HepG2 (cell line): Measurements from ENCODE around the gene SLC35F3. TPM values are rescaled to one million over a fixed set of nuclear protein-coding genes. Genes with fewer than 3 reads are reported as not detected.

Experiments used
- ATAC-seq: fragments of 200-7000 bp; cut with Tn5 transposase; 3 replicates; pipeline ENCODE4 v1.9.1; 2020; ENCODE audit warnings: mild to moderate bottlenecking, moderate library complexity
- BruUV-seq: library from RNA; stranded (reverse); fragments of 400-500 nt; replicated peaks from 2 replicates; lab custom pipeline; 2021; lab: Mats Ljungman, UMichigan
- CTCF ChIA-PET: fragments of 300-600 bp; formaldehyde crosslinking; extraction: SDS; loops from one replicate; lab custom pipeline; 2021; ENCODE audit warnings: low total read pairs, inconsistent platforms, low intra/inter-chr PET ratio; lab: Yijun Ruan, JAX
- POLR2A ChIA-PET: fragments of 350-600 bp; sonication (Branson Sonifier 250); formaldehyde crosslinking; loops from one replicate; lab custom pipeline; 2020; ENCODE audit warnings: antibody characterized with exemption, inconsistent platforms; lab: Yijun Ruan, JAX
- DNase-seq: peaks from one replicate; pipeline ENCODE4 v3.0.0-alpha.2; 2015; ENCODE audit warnings: low spot score
- FAIRE-seq: peaks from 3 replicates; lab custom pipeline; 2011; peaks lifted over from hg19 to GRCh38; lab: Jason Lieb, UNC
- H2AFZ ChIP-seq: one replicate; pipeline ENCODE4 v1.6.1; 2011; ENCODE audit warnings: low read length, inconsistent platforms
- H3K27ac ChIP-seq: fragments of 300-600 bp; 3 replicates; pipeline ENCODE4 v1.8.0; 2011; ENCODE audit warnings: mixed run types, mild to moderate bottlenecking, mixed read lengths, low read length, inconsistent platforms; ENCODE audit not compliant: insufficient read depth; ENCODE audit errors: extremely low read length
- H3K27me3 ChIP-seq, 2 experiments: fragments of 200-600 bp in 1 of 2; 2 replicates in 1 of 2; 3 replicates in 1 of 2; pipeline versions ENCODE4 v1.6.0 to v1.8.0; 2011; ENCODE audit warnings: low read length in 2 of 2, mild to moderate bottlenecking in 2 of 2, moderate library complexity in 2 of 2, inconsistent platforms in 1 of 2; ENCODE audit not compliant: insufficient read depth in 2 of 2, control insufficient read depth in 1 of 2
- H3K36me3 ChIP-seq, 2 experiments: fragments of 200-600 bp in 1 of 2; replicated peaks in 1 of 2; 2 replicates in 1 of 2; 3 replicates in 1 of 2; pipeline versions ENCODE4 v1.5.1 to v1.8.0; 2011; ENCODE audit warnings: low read length in 2 of 2, inconsistent platforms in 1 of 2; ENCODE audit not compliant: insufficient read depth in 2 of 2, control insufficient read depth in 1 of 2
- H3K4me1 ChIP-seq: 2 replicates; pipeline ENCODE4 v1.5.1; 2012; ENCODE audit warnings: low read length, inconsistent platforms; ENCODE audit not compliant: insufficient read depth
- H3K4me2 ChIP-seq: 2 replicates; pipeline ENCODE4 v1.6.0; 2011; ENCODE audit warnings: low read depth, low read length, inconsistent platforms
- H3K4me3 ChIP-seq, 3 experiments: fragments of 200-600 bp in 1 of 3; sonication (generic), shearing (Covaris generic) in 1 of 3; replicated peaks in 1 of 3; 2 replicates each; pipeline ENCODE4 v1.5.1; 2011 to 2016; ENCODE audit warnings: low read length in 3 of 3, inconsistent platforms in 2 of 3, low read depth in 2 of 3, mild to moderate bottlenecking in 2 of 3, control low read depth in 1 of 3, mixed read lengths in 1 of 3; ENCODE audit not compliant: insufficient read depth in 1 of 3
- H3K79me2 ChIP-seq: one replicate; pipeline ENCODE4 v1.6.1; 2011; ENCODE audit warnings: low read length, inconsistent platforms; ENCODE audit not compliant: insufficient read depth
- H3K9ac ChIP-seq: 2 replicates; pipeline ENCODE4 v1.6.0; 2011; ENCODE audit warnings: mild to moderate bottlenecking, low read depth, low read length, inconsistent platforms; ENCODE audit not compliant: insufficient read depth
- H3K9me3 ChIP-seq: 2 replicates; pipeline ENCODE4 v1.5.1; 2012; ENCODE audit warnings: mild to moderate bottlenecking, low read length
- H4K20me1 ChIP-seq: 2 replicates; pipeline ENCODE4 v1.6.0; 2011; ENCODE audit warnings: inconsistent platforms, mild to moderate bottlenecking, low read length, moderate library complexity; ENCODE audit not compliant: insufficient read depth
- AGO2 ChIP-seq: fragments of 200-400 bp; formaldehyde crosslinking; optimal IDR thresholded peaks from 2 replicates; pipeline ENCODE3; 2017; ENCODE audit warnings: mild to moderate bottlenecking, low read depth, low read length, moderate library complexity
- POLR2AphosphoS5 ChIP-seq: IDR thresholded peaks from 2 replicates; pipeline ENCODE4 v1.6.1; 2012; ENCODE audit warnings: low read depth, low read length
- RFX5 ChIP-seq: IDR thresholded peaks from 2 replicates; pipeline ENCODE4 v1.6.1; 2011; ENCODE audit warnings: low read depth, low read length, improper control_type of control experiment
- RFXAP ChIP-seq: sonication (generic); formaldehyde crosslinking; IDR thresholded peaks from 2 replicates; pipeline ENCODE4 v1.4.0; 2020; ENCODE audit warnings: missing genetic modification reagents, borderline replicate concordance
- TEAD2 ChIP-seq: sonication (generic); formaldehyde crosslinking; IDR thresholded peaks from 2 replicates; pipeline ENCODE4 v1.9.0; 2021; ENCODE audit warnings: missing genetic modification reagents
- ZNF143 ChIP-seq: sonication (generic); formaldehyde crosslinking; IDR thresholded peaks from 2 replicates; pipeline ENCODE4 v1.4.0; 2020; ENCODE audit warnings: missing genetic modification reagents
- ZNF383 ChIP-seq: sonication (generic); formaldehyde crosslinking; IDR thresholded peaks from 2 replicates; pipeline ENCODE4 v1.4.0; 2020; ENCODE audit warnings: missing genetic modification reagents, mild to moderate bottlenecking, borderline replicate concordance
- WGBS: methylation state at CpG from one replicate; pipeline ENCODE4 v1.1.6; 2017; ENCODE audit warnings: low lambda C conversion rate; 5-methylcytosine and 5-hydroxymethylcytosine counted together
- in situ Hi-C: cut with HindIII; loops from 2 replicates; pipeline ENCODE4 v1.10.0; 2017; ENCODE audit warnings: low pct_unique_long_range_greater_than_20kb; ENCODE audit not compliant: extremely low pct_ligation_motif_present
- intact Hi-C: fragments of 100-400 bp; cut with micrococcal nuclease; formaldehyde crosslinking; loops from one replicate; pipeline ENCODE4 v1.10.0; 2022; ENCODE audit not compliant: unreplicated experiment
- polyA plus RNA-seq, 8 experiments: library from polyadenylated mRNA; depleted of rRNA in 3 of 8; stranded (reverse) in 7 of 8; unstranded in 1 of 8; fragments of >200 nt; fragmentation: Illumina TruSeq in 4 of 8; extraction: Trizol in 4 of 8; gene quantifications; 2 replicates each; pipeline versions ENCODE4 v1.2.1 to v1.2.3, GENCODE V29; 2011 to 2016; ENCODE audit warnings: low read depth in 4 of 8, missing spikeins in 1 of 8, mixed read lengths in 1 of 8; ENCODE audit not compliant: insufficient read depth in 1 of 8
- total RNA-seq, 5 experiments: library from RNA; depleted of rRNA; stranded (reverse); fragments of >200 nt; fragmentation: Illumina TruSeq; extraction: Trizol; gene quantifications; 2 replicates each; pipeline ENCODE4 v1.2.3, GENCODE V29; 2016; ENCODE audit warnings: low read depth in 1 of 5

SLC35F3 gene
- total and polyA plus RNA-seq, 2 of the 13 experiments (the other 11 are each of a cell fraction or from before 2014, with no cell fraction given) = not detected

DNA sequence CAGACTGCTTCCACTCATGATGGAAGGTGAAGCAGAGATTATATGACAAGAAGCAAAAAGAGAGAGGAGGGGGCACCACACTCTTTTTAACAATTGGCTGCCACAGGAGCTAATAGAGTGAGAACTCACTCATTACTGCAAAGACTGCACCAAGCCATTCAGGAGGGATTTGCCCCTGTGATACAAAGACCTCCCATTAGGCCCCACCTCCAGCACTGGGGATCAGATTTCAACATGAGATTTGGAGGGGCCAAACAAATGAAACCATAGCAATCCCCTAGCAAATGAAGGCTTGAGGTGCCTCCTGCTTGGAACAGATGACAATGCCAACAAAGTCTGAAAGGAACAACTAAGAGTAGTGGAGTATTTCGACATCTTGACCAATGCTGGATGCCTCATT, 346.3 kb downstream of the SLC35F3 start:
- ChIA-PET POLR2A (no interaction called here), CTCF (no interaction called here)
- H3K4me1 ChIP-seq = no peaks in the 10 kb centered on the region
- in situ Hi-C loops = no loop called here
- no peak for TF ChIP-seq POLR2AphosphoS5
- no peak for TF ChIP-seq RFXAP (CRISPR knock-in tag)
- no peak for TF ChIP-seq RFX5
- no peak for TF ChIP-seq ZNF383 (CRISPR knock-in tag)
- no peak for TF ChIP-seq ZNF143 (CRISPR knock-in tag)
- TF ChIP-seq AGO2 = no peak
- H3K79me2 ChIP-seq = no peaks in the 10 kb centered on the region
- H3K4me3 ChIP-seq = no peak overlapping the region
- no peak overlapping the region for H3K4me2 ChIP-seq
- peaks cover 20% of the 10 kb centered on the region for H3K9me3 ChIP-seq
- no peaks in the 10 kb centered on the region for H4K20me1 ChIP-seq
- H3K36me3 ChIP-seq = no peaks in the 10 kb centered on the region
- no peak for DNase-seq
- ATAC-seq = no peak
- no TSS peak for BruUV-seq
- H3K27ac ChIP-seq = no peak overlapping the region
- WGBS = 0% methylated on average over 1 of the region's 1 CpG
- no peak for FAIRE-seq
- no peak overlapping the region for H3K9ac ChIP-seq
- H2AFZ ChIP-seq = no peak overlapping the region
- intact Hi-C loops = no loop called here
- no peaks in the 10 kb centered on the region for H3K27me3 ChIP-seq

DNA sequence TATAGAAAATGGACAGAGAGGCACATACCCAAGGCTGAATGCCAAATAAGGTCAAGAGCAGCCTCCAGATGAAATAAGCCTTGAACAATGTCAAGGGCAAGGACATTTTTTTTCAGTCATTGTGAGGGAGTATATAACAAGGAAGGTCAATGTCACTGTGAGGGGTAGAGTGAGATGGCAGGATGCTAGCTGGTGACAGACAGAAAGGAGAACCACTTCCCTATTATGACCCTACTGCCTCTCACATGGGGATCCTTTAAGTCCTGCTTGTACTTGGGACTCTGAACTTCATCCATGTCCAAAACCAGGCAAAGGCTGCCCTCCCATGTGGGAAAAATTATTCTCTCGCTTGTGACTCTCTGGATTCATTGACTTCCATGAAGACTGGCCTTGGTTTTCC, 349.3 kb downstream of the SLC35F3 start:
- BruUV-seq = no TSS peak
- intact Hi-C loops (no loop called here), in situ Hi-C loops (no loop called here)
- Histone ChIP-seq H4K20me1 (no peaks in the 10 kb centered on the region), H3K27me3 (no peaks in the 10 kb centered on the region), H3K4me1 (no peaks in the 10 kb centered on the region), H3K9me3 (peaks cover 11% of the 10 kb centered on the region), H2AFZ (no peak overlapping the region), H3K36me3 (no peaks in the 10 kb centered on the region), H3K9ac (no peak overlapping the region), H3K27ac (no peak overlapping the region)
- WGBS = 0% methylated on average over 1 of the region's 1 CpG
- POLR2A ChIA-PET = no interaction called here
- ATAC-seq = no peak
- no peak for TF ChIP-seq TEAD2 (CRISPR knock-in tag)
- TF ChIP-seq, all 625 proteins: peak for 0
- FAIRE-seq = no peak
- DNase-seq = no peak
- no peak overlapping the region for H3K4me2 ChIP-seq
- CTCF ChIA-PET = no interaction called here
- H3K4me3 ChIP-seq = no peak overlapping the region
- no peaks in the 10 kb centered on the region for H3K79me2 ChIP-seq
